Activated T-helper 17 cell treated with anti-CD3 and anti-CD28 coated beads, Interleukin-2, amount 50 U/mL, for 72 hours (primary cell): ENCODE results near the gene ADAMTS7. TPM values are rescaled to one million over a fixed set of nuclear protein-coding genes. Genes with fewer than 3 reads are reported as not detected.
"Not testable (repeated sequence)": the region's sequence is repeated elsewhere in the genome, so short reads cannot be mapped to it uniquely, and the experiment has no call there.

Experiments used
- ATAC-seq: fragments of 150-1000 bp; cut with Tn5 transposase; replicated peaks from 2 replicates; pipeline ENCODE4 v1.10.0; 2021; ENCODE audit warnings: mild to moderate bottlenecking, moderate library complexity
- H3K27ac Mint-ChIP-seq: one replicate; pipeline ENCODE4 v1.8.0; 2022; ENCODE audit warnings: mixed read lengths
- H3K27me3 Mint-ChIP-seq: one replicate; pipeline ENCODE4 v1.8.0; 2022; ENCODE audit warnings: mixed read lengths
- H3K36me3 Mint-ChIP-seq: one replicate; pipeline ENCODE4 v1.8.0; 2022; ENCODE audit warnings: low read depth, mild to moderate bottlenecking, mixed read lengths
- H3K4me1 Mint-ChIP-seq: one replicate; pipeline ENCODE4 v1.8.0; 2022; ENCODE audit warnings: mixed read lengths
- H3K4me3 Mint-ChIP-seq: one replicate; pipeline ENCODE4 v1.8.0; 2022; ENCODE audit warnings: mild to moderate bottlenecking, mixed read lengths
- H3K9me3 Mint-ChIP-seq: one replicate; pipeline ENCODE4 v1.8.0; 2022; ENCODE audit warnings: mixed read lengths
- total RNA-seq, 2 donors: library from RNA; stranded (reverse); gene quantifications; one replicate each; pipeline ENCODE4 v1.2.3, GENCODE V29; 2022

The ADAMTS7 gene
- total RNA-seq, 2 donors from 2014 or later = 1.2 to 4.4 TPM

GRCh38 chr15:78779176-78779785 is 32.0 kb downstream of the ADAMTS7 start:
- not testable (repeated sequence) for H3K4me3 Mint-ChIP-seq, ATAC-seq, H3K9me3 Mint-ChIP-seq, H3K36me3 Mint-ChIP-seq, H3K27ac Mint-ChIP-seq, H3K4me1 Mint-ChIP-seq, H3K27me3 Mint-ChIP-seq

- no peak for ATAC-seq
- H3K4me3 Mint-ChIP-seq = no peak overlapping the region
- no peaks in the 10 kb centered on the region for H3K27me3 Mint-ChIP-seq
- no peaks in the 10 kb centered on the region for H3K9me3 Mint-ChIP-seq
- H3K27ac Mint-ChIP-seq = peak overlapping the region; percentile 23
- no peaks in the 10 kb centered on the region for H3K36me3 Mint-ChIP-seq
- no peaks in the 10 kb centered on the region for H3K4me1 Mint-ChIP-seq
Measured at GRCh38 chr15:78778422-78778821, 32.8 kb downstream of the ADAMTS7 start.

GRCh38 chr15:78777953-78778345 is 33.3 kb downstream of the ADAMTS7 start:
- H3K36me3 Mint-ChIP-seq, H3K4me1 Mint-ChIP-seq, H3K4me3 Mint-ChIP-seq, ATAC-seq, H3K9me3 Mint-ChIP-seq, H3K27me3 Mint-ChIP-seq: not testable (repeated sequence)
- peak overlapping the region; percentile 23 for H3K27ac Mint-ChIP-seq

- ATAC-seq, H3K4me1 Mint-ChIP-seq, H3K36me3 Mint-ChIP-seq, H3K9me3 Mint-ChIP-seq, H3K4me3 Mint-ChIP-seq, H3K27ac Mint-ChIP-seq, H3K27me3 Mint-ChIP-seq: not testable (repeated sequence)
Measured at GRCh38 chr15:78777290-78777952, 33.8 kb downstream of the ADAMTS7 start.

- H3K4me3 Mint-ChIP-seq, H3K4me1 Mint-ChIP-seq, H3K36me3 Mint-ChIP-seq, H3K27me3 Mint-ChIP-seq, H3K9me3 Mint-ChIP-seq: not testable (repeated sequence)
- H3K27ac Mint-ChIP-seq = peak overlapping the region; percentile 30
- peak; percentile 36 for ATAC-seq
Measured at GRCh38 chr15:78776046-78776925, 35.0 kb downstream of the ADAMTS7 start.

- no peaks in the 10 kb centered on the region for H3K9me3 Mint-ChIP-seq
- no peaks in the 10 kb centered on the region for H3K4me1 Mint-ChIP-seq
- no peak overlapping the region for H3K4me3 Mint-ChIP-seq
- H3K27ac Mint-ChIP-seq = peak overlapping the region; percentile 30
- no peaks in the 10 kb centered on the region for H3K36me3 Mint-ChIP-seq
- ATAC-seq = no peak
- no peaks in the 10 kb centered on the region for H3K27me3 Mint-ChIP-seq
Measured at GRCh38 chr15:78775472-78775871, 35.8 kb downstream of the ADAMTS7 start.

- H3K27me3 Mint-ChIP-seq, H3K4me1 Mint-ChIP-seq: not testable (repeated sequence)
Measured at GRCh38 chr15:78774451-78774990, 36.7 kb downstream of the ADAMTS7 start.

GRCh38 chr15:78773765-78774450 is 37.4 kb downstream of the ADAMTS7 start:
- not testable (repeated sequence) for H3K4me1 Mint-ChIP-seq, H3K4me3 Mint-ChIP-seq, H3K27me3 Mint-ChIP-seq, ATAC-seq, H3K36me3 Mint-ChIP-seq, H3K9me3 Mint-ChIP-seq, H3K27ac Mint-ChIP-seq

More at GRCh38 chr15:78774451-78774990, 36.7 kb downstream of the ADAMTS7 start:
- H3K9me3 Mint-ChIP-seq, ATAC-seq, H3K4me3 Mint-ChIP-seq, H3K27ac Mint-ChIP-seq, H3K36me3 Mint-ChIP-seq: not testable (repeated sequence)

- Mint-ChIP-seq H3K4me3 (no peak overlapping the region), H3K9me3 (no peaks in the 10 kb centered on the region), H3K36me3 (no peaks in the 10 kb centered on the region), H3K27ac (peak overlapping the region; percentile 67), H3K4me1 (no peaks in the 10 kb centered on the region), H3K27me3 (no peaks in the 10 kb centered on the region)
- ATAC-seq = no peak
Measured at GRCh38 chr15:78772738-78773137, 38.5 kb downstream of the ADAMTS7 start.

- H3K4me1 Mint-ChIP-seq, ATAC-seq, H3K9me3 Mint-ChIP-seq, H3K4me3 Mint-ChIP-seq, H3K36me3 Mint-ChIP-seq, H3K27ac Mint-ChIP-seq, H3K27me3 Mint-ChIP-seq: not testable (repeated sequence)
Measured at GRCh38 chr15:78771436-78772000, 39.7 kb downstream of the ADAMTS7 start.

- not testable (repeated sequence) for H3K27ac Mint-ChIP-seq, H3K4me3 Mint-ChIP-seq, ATAC-seq, H3K27me3 Mint-ChIP-seq, H3K36me3 Mint-ChIP-seq, H3K9me3 Mint-ChIP-seq, H3K4me1 Mint-ChIP-seq
Measured at GRCh38 chr15:78771020-78771419, 40.2 kb downstream of the ADAMTS7 start.

GRCh38 chr15:78769473-78770225 is 41.6 kb downstream of the ADAMTS7 start:
- not testable (repeated sequence) for H3K9me3 Mint-ChIP-seq, H3K27me3 Mint-ChIP-seq, H3K4me3 Mint-ChIP-seq, ATAC-seq, H3K27ac Mint-ChIP-seq, H3K4me1 Mint-ChIP-seq, H3K36me3 Mint-ChIP-seq

- Mint-ChIP-seq H3K27ac (peak overlapping the region; percentile 69), H3K4me3 (no peak overlapping the region), H3K36me3 (no peaks in the 10 kb centered on the region), H3K4me1 (no peaks in the 10 kb centered on the region), H3K27me3 (no peaks in the 10 kb centered on the region), H3K9me3 (no peaks in the 10 kb centered on the region)
- ATAC-seq = no peak
Measured at GRCh38 chr15:78768531-78769408, 42.5 kb downstream of the ADAMTS7 start.
